CD4-positive, CD25-positive, alpha-beta regulatory T cell (primary cell): Measurements from ENCODE around the gene SLC6A12. TPM values are rescaled to one million over a fixed set of nuclear protein-coding genes. Genes with fewer than 3 reads are reported as not detected.
"Not testable (repeated sequence)": the region's sequence is repeated elsewhere in the genome, so short reads cannot be mapped to it uniquely, and the experiment has no call there.

Experiments
- ATAC-seq, 2 donors: fragments of 150-1000 bp; cut with Tn5 transposase; one replicate each; pipeline ENCODE4 v1.10.0; 2021; ENCODE audit warnings: low read depth in 2 of 2, moderate number of reproducible peaks in 2 of 2, moderate library complexity in 1 of 2
- DNase-seq, 3 donors: peaks; one replicate each; pipeline versions ENCODE4 v3.0.0 to v3.0.0-alpha.2; 2012 to 2022; ENCODE audit warnings: mixed read lengths in 1 of 3
- H3K27ac ChIP-seq: one replicate; pipeline ENCODE4 v1.7.0; 2013; ENCODE audit warnings: mild to moderate bottlenecking, low read length; ENCODE audit not compliant: insufficient read depth, poor library complexity, severe bottlenecking
- H3K27me3 ChIP-seq: one replicate; pipeline ENCODE4 v1.7.0; 2013; ENCODE audit warnings: low read length; ENCODE audit not compliant: control insufficient read depth, insufficient read depth
- H3K36me3 ChIP-seq: one replicate; pipeline ENCODE4 v1.7.0; 2013; ENCODE audit warnings: mild to moderate bottlenecking, low read length, moderate library complexity; ENCODE audit not compliant: control insufficient read depth, insufficient read depth
- H3K4me1 ChIP-seq: 2 replicates; pipeline ENCODE4 v1.7.0; 2013; ENCODE audit warnings: mild to moderate bottlenecking, low read length; ENCODE audit not compliant: insufficient read depth, control insufficient read depth, poor library complexity, severe bottlenecking
- H3K4me3 ChIP-seq: one replicate; pipeline ENCODE4 v1.7.0; 2013; ENCODE audit warnings: low read depth, mild to moderate bottlenecking, low read length, moderate library complexity
- H3K9me3 ChIP-seq, 2 experiments: 1 replicate in 1 of 2; 2 replicates in 1 of 2; pipeline ENCODE4 v1.7.0; 2013; ENCODE audit warnings: low read length in 2 of 2, mild to moderate bottlenecking in 1 of 2, moderate library complexity in 1 of 2; ENCODE audit not compliant: control insufficient read depth in 2 of 2
- H3K27ac Mint-ChIP-seq, 3 donors: one replicate each; pipeline ENCODE4 v1.8.0; 2020 to 2022; ENCODE audit warnings: mild to moderate bottlenecking in 3 of 3, mixed read lengths in 3 of 3, moderate library complexity in 2 of 3
- H3K27me3 Mint-ChIP-seq: one replicate; pipeline ENCODE4 v1.8.0; 2022; ENCODE audit warnings: mild to moderate bottlenecking, mixed read lengths
- H3K36me3 Mint-ChIP-seq: one replicate; pipeline ENCODE4 v1.8.0; 2020; ENCODE audit warnings: mixed read lengths
- H3K4me1 Mint-ChIP-seq, 4 donors: one replicate each; pipeline ENCODE4 v1.8.0; 2020 to 2022; ENCODE audit warnings: mixed read lengths in 4 of 4, mild to moderate bottlenecking in 1 of 4
- H3K4me3 Mint-ChIP-seq, 4 donors: one replicate each; pipeline ENCODE4 v1.8.0; 2020 to 2022; ENCODE audit warnings: mild to moderate bottlenecking in 4 of 4, mixed read lengths in 4 of 4, moderate library complexity in 3 of 4
- H3K9me3 Mint-ChIP-seq, 7 donors: one replicate each; pipeline ENCODE4 v1.8.0; 2020 to 2022; ENCODE audit warnings: mixed read lengths in 7 of 7, mild to moderate bottlenecking in 3 of 7, moderate library complexity in 2 of 7
- polyA plus RNA-seq, 4 donors: library from polyadenylated mRNA; unstranded; fragments of 300-500 nt; fragmentation: Illumina TruSeq; gene quantifications; one replicate each; pipeline ENCODE4 v1.2.3, GENCODE V29; 2021
- total RNA-seq: library from RNA; stranded (reverse); gene quantifications from one replicate; pipeline ENCODE4 v1.2.3, GENCODE V29; 2022

The SLC6A12 gene
- total and polyA plus RNA-seq, 5 donors from 2014 or later: not detected

DNA sequence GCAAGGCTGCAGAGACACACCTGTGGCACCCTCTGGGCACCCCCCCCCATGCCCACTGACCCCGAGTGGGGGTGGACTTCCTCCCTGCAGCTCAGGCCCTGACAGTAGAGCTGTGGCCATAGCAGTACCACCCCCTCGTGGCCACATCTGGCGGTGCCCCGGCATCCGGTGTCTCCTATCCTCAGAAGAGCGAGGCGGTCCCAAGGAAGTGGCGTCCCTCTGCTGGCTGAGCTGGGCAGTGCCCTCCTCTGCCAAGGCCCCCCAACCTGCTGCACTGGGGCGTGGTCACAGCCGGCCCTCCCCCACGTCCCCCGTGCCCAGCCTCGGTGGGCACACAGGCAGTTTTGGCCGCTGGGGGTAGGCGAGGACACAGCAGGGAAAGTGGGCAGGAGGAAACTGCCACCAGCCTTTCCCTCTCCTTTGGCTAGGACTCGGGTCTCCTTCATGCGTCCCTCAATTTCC lies 6.0 kb upstream of the SLC6A12 start:
- Mint-ChIP-seq H3K4me1 (peaks cover 0 to 4% (median 0%) of the 10 kb centered on the region in 4 donors), H3K27ac (no peak overlapping the region), H3K4me3 (no peak overlapping the region), H3K36me3 (no peaks in the 10 kb centered on the region), H3K27me3 (peaks cover 22% of the 10 kb centered on the region), H3K9me3 (no peaks in the 10 kb centered on the region)
- DNase-seq (peak; percentile 6 to 71 (median 23)), ATAC-seq (peak; percentile 57 to 69)
- H3K4me1 ChIP-seq: no peaks in the 10 kb centered on the region
- no peak overlapping the region for H3K27ac ChIP-seq
- H3K9me3 ChIP-seq: no peaks in the 10 kb centered on the region
- H3K4me3 ChIP-seq: no peak overlapping the region
- no peaks in the 10 kb centered on the region for H3K27me3 ChIP-seq
- no peaks in the 10 kb centered on the region for H3K36me3 ChIP-seq

DNA sequence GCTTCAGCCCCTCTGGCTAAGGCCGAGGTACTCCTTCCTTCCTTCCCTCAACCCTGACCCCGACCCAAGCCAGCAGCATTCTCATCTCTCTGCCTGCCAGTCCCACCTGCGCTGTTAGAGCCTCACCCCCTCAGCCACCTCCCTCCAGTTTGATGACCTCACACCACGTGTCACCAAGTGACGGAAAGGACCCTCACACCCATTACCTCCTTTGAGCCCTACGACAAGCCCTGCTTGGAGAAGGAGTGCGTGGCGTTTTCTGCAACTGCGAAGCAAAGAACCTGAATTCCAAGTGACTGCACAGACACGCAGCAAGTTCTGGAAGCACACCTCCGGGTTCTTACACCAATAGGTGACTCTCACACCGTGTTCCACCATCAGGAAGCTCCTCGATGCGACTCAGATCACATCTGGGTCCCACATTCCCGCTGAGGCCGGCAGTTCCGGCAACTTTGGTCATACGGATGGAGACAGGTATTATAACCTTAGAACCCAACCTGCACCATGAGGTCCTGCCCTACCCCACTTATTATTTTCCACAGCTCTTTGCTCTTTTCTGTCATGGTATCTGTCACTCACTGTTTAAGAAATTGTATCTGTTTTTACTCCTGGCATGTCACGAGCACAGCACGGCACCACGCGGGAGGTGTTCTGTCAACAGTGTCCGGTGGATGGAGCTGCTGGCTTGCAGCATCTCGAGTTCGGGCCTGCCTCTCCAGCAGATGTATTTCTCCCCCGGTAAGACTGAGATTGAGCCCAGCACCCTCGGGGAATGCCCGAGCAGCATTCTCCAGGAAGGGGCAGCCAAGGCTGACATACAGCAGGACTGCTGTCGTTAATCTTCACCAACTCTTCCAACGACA lies 5.0 kb upstream of the SLC6A12 start:
- H3K27me3 Mint-ChIP-seq: peaks cover 23% of the 10 kb centered on the region
- no peak overlapping the region for H3K27ac Mint-ChIP-seq
- no peaks in the 10 kb centered on the region for H3K4me1 ChIP-seq
- H3K4me3 Mint-ChIP-seq: no peak overlapping the region
- no peaks in the 10 kb centered on the region for H3K27me3 ChIP-seq
- peaks cover 0 to 4% (median 0%) of the 10 kb centered on the region in 4 donors for H3K4me1 Mint-ChIP-seq
- H3K36me3 Mint-ChIP-seq: no peaks in the 10 kb centered on the region
- DNase-seq: no peak
- H3K9me3 Mint-ChIP-seq: no peaks in the 10 kb centered on the region
- no peaks in the 10 kb centered on the region for H3K36me3 ChIP-seq
- no peak for ATAC-seq
- H3K27ac ChIP-seq: no peak overlapping the region
- H3K9me3 ChIP-seq: no peaks in the 10 kb centered on the region
- H3K4me3 ChIP-seq: no peak overlapping the region

DNA sequence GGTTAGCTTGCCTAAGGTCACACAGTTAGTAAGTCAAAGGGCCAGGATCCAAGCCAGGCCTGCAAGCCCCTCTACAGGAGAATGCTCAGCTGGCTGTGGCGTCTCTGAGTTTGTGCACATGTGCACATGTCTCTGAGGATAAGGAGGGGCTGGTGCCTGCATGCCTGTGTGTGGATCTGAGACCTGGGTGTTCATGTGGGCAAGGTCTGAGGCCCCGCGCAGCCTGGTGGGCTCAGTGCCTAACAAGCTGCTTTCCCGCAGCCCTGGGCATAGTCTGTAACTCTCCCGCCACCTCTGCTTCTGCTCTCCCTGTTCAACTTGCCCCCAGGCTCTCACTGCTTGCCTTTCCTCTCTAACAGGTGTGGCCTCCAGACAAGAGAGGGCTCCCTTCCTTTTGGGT lies 4.3 kb upstream of the SLC6A12 start:
- H3K36me3 Mint-ChIP-seq: no peaks in the 10 kb centered on the region
- peaks cover 23% of the 10 kb centered on the region for H3K27me3 Mint-ChIP-seq
- H3K4me3 Mint-ChIP-seq: no peak overlapping the region
- H3K27ac ChIP-seq: no peak overlapping the region
- ATAC-seq (no peak), DNase-seq (no peak)
- H3K4me3 ChIP-seq: no peak overlapping the region
- no peak overlapping the region for H3K27ac Mint-ChIP-seq
- no peaks in the 10 kb centered on the region for H3K36me3 ChIP-seq
- no peaks in the 10 kb centered on the region for H3K9me3 ChIP-seq
- no peaks in the 10 kb centered on the region for H3K9me3 Mint-ChIP-seq
- H3K27me3 ChIP-seq: no peaks in the 10 kb centered on the region
- H3K4me1 Mint-ChIP-seq: peaks cover 0 to 4% (median 0%) of the 10 kb centered on the region in 4 donors
- no peaks in the 10 kb centered on the region for H3K4me1 ChIP-seq

DNA sequence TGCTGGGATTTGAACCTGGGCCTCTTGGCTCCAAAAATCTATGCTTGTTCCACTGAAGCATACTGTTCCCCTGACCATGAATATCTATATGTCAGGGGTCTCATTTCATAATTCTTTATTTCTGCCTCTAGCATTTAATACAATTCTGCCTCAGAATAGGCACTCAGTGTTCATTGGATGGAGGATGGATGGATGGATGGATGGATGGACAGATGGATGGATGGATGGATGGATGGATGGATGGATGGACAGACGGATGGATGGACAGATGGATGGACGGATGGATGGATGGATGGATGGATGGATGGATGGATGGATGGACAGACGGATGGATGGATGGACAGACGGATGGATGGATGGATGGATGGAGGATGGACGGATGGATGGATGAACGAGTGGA lies 3.1 kb upstream of the SLC6A12 start:
- H3K27me3 Mint-ChIP-seq: peaks cover 22% of the 10 kb centered on the region
- not testable (repeated sequence) for H3K9me3 Mint-ChIP-seq, H3K9me3 ChIP-seq, ATAC-seq, H3K36me3 Mint-ChIP-seq, H3K4me3 ChIP-seq, H3K4me3 Mint-ChIP-seq, H3K27me3 ChIP-seq, DNase-seq, H3K27ac ChIP-seq, H3K36me3 ChIP-seq, H3K4me1 ChIP-seq, H3K4me1 Mint-ChIP-seq
- peak overlapping the region in 2 of 3 donors; percentile 62 to 76 for H3K27ac Mint-ChIP-seq

DNA sequence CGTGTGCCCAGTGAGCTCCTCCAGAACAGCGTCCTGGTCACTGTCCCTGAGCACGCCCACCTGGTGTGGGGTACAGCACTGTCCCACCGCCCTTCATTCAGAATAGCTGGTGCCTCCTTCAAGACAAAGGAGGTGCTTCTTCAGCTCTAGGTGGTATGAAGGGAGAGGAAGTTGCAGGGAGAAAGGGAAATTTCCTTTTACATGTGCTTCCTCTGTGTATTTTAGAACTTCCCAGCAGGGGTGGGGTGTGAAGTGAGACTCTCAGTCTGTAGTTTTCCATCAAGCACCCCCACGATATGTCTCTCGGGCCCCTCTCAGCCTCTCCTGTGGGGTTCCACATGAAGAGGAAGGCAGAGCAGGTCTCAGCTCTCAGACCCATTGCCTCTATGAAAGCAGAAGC lies 1.2 kb upstream of the SLC6A12 start:
- no peak overlapping the region for H3K27ac ChIP-seq
- no peaks in the 10 kb centered on the region for H3K27me3 ChIP-seq
- Mint-ChIP-seq H3K27ac (no peak overlapping the region), H3K36me3 (no peaks in the 10 kb centered on the region), H3K9me3 (peaks cover 0 to 2% (median 0%) of the 10 kb centered on the region in 7 donors), H3K27me3 (peaks cover 33% of the 10 kb centered on the region), H3K4me3 (no peak overlapping the region), H3K4me1 (peaks cover 0 to 10% (median 0%) of the 10 kb centered on the region in 4 donors)
- DNase-seq (no peak), ATAC-seq (no peak)
- H3K4me1 ChIP-seq: peaks cover 4% of the 10 kb centered on the region
- no peaks in the 10 kb centered on the region for H3K9me3 ChIP-seq
- H3K4me3 ChIP-seq: no peak overlapping the region
- H3K36me3 ChIP-seq: no peaks in the 10 kb centered on the region

DNA sequence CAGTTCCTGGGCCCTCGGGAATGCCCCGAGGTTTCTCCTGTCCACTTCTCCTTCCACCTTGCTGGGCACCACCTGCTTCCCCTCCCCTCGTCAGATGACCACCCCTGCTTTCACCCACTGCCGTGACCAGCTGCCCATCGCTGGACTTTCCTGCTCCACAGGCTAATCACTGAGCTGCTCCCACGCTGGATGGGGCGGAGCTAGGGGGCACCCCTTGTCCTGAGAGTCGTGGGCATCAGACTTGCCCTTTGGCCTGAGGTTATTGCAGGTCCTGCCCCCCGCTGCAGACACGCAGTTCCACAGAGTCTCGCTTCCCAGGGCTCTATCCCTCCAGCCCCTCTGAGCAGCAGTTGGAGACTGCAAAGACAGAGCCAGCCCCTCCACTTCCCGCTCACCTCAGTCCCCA lies 427 bp downstream of the SLC6A12 start:
- Histone ChIP-seq H3K4me1 (peaks cover 4% of the 10 kb centered on the region), H3K27me3 (no peaks in the 10 kb centered on the region), H3K27ac (no peak overlapping the region), H3K36me3 (no peaks in the 10 kb centered on the region), H3K4me3 (no peak overlapping the region), H3K9me3 (no peaks in the 10 kb centered on the region)
- Mint-ChIP-seq H3K27me3 (peaks cover 38% of the 10 kb centered on the region), H3K4me1 (peaks cover 0 to 6% (median 0%) of the 10 kb centered on the region in 4 donors), H3K4me3 (no peak overlapping the region), H3K27ac (no peak overlapping the region), H3K9me3 (peaks cover 0 to 2% (median 0%) of the 10 kb centered on the region in 7 donors), H3K36me3 (no peaks in the 10 kb centered on the region)
- no peak for ATAC-seq
- DNase-seq: no peak

DNA sequence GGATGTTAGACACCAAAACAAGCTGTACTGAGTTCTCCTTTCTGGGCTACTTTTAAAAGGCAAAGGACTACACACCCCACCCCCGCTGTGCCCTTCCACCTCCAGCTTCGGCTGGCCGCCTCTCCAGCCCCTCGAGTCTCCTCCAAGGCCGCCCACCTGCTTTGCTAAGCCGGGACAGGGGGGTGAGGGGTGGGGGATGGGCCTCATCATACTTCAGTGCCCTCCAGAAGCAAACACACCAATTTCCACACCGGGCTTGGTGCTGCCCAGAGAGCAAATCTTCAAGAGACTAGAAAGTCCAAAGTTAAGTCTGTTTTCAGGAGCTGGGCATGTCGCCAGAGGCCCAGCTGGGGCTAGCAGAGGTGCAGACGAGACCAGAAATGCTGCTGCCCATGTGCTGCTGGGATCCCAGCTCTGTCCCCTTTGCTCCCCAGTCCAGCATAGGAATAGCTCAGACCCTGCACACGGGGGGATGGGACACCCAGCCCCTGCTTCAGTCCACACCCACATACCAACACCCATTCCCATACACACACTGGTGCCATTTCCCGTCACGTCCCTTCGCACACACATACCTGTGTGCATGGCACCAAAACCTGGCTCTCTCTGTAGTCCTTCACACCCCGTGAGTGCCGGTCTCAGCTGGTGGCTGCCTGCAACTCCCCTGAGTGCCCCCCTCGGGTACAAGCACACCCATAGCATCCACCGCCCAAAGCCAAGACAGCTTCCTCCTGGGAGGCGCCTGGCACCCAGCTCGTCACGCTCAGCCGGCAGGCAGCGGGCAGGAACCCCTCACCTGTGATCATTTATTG lies 1.0 kb downstream of the SLC6A12 start:
- Histone ChIP-seq H3K4me3 (no peak overlapping the region), H3K27ac (no peak overlapping the region), H3K36me3 (no peaks in the 10 kb centered on the region), H3K4me1 (peaks cover 4% of the 10 kb centered on the region), H3K9me3 (no peaks in the 10 kb centered on the region), H3K27me3 (no peaks in the 10 kb centered on the region)
- Mint-ChIP-seq H3K36me3 (no peaks in the 10 kb centered on the region), H3K4me3 (no peak overlapping the region), H3K4me1 (peaks cover 0 to 6% (median 0%) of the 10 kb centered on the region in 4 donors), H3K27ac (no peak overlapping the region), H3K9me3 (peaks cover 0 to 2% (median 0%) of the 10 kb centered on the region in 7 donors), H3K27me3 (peaks cover 36% of the 10 kb centered on the region)
- DNase-seq: no peak
- ATAC-seq: no peak
